Astrocyte of the spinal cord (primary cell): Measurements from ENCODE around the gene TTC9.

Experiments
- DNase-seq: peaks from one replicate; pipeline ENCODE4 v3.0.0; 2011; ENCODE audit warnings: low read depth, low spot score
- H3K4me3 ChIP-seq: 2 replicates; pipeline ENCODE4 v1.5.1; 2011; ENCODE audit warnings: low read depth, mild to moderate bottlenecking, low read length, moderate library complexity
- CTCF ChIP-seq: IDR thresholded peaks from 2 replicates; pipeline ENCODE4 v1.5.1; 2012; ENCODE audit warnings: low read depth, mild to moderate bottlenecking, low read length, inconsistent platforms
- in situ Hi-C: cut with HindIII; loops from 2 replicates; pipeline ENCODE4 v1.10.0; 2017; ENCODE audit warnings: low sequenced_read_pairs

The TTC9 gene

GRCh38 chr14:70708717-70709570 is 67.2 kb downstream of the TTC9 start:
- H3K4me3 ChIP-seq, result no peak overlapping the region
- no peak for DNase-seq
- in situ Hi-C loops, result no loop called here
- no peak for TF ChIP-seq CTCF

- DNase-seq, result no peak
- TF ChIP-seq CTCF, result no peak
- in situ Hi-C loops, result no loop called here
- H3K4me3 ChIP-seq, result no peak overlapping the region
These were observed 68.1 kb downstream of the TTC9 start for GRCh38 chr14:70709726-70710382.

- no peak for DNase-seq
- no peak for TF ChIP-seq CTCF
- H3K4me3 ChIP-seq, result no peak overlapping the region
- in situ Hi-C loops, result no loop called here
These were observed 69.7 kb downstream of the TTC9 start for GRCh38 chr14:70711451-70711850.

- H3K4me3 ChIP-seq, result no peak overlapping the region
- TF ChIP-seq CTCF, result no peak
- in situ Hi-C loops, result no loop called here
- no peak for DNase-seq
These were observed 71.4 kb downstream of the TTC9 start for GRCh38 chr14:70713096-70713495.

GRCh38 chr14:70713511-70713916 is 71.8 kb downstream of the TTC9 start:
- TF ChIP-seq CTCF, result no peak
- no peak for DNase-seq
- in situ Hi-C loops, result no loop called here

GRCh38 chr14:70714055-70714550 is 72.4 kb downstream of the TTC9 start:
- DNase-seq, result peak; percentile 66
- peak; percentile 59 for TF ChIP-seq CTCF
- H3K4me3 ChIP-seq, result no peak overlapping the region
- in situ Hi-C loops, result no loop called here

More at GRCh38 chr14:70713511-70713916, 71.8 kb downstream of the TTC9 start:
- H3K4me3 ChIP-seq, result no peak overlapping the region
